SK-N-MC (cell line): ENCODE results near the gene RAET1G.

ENCODE experiments used
- EZH2 ChIP-seq: fragments of 200-600 bp; sonication (generic); IDR thresholded peaks from one replicate; pipeline ENCODE4 v1.6.1; 2017; ENCODE audit warnings: antibody characterized with exemption
- POLR2AphosphoS5 ChIP-seq: IDR thresholded peaks from 2 replicates; pipeline ENCODE4 v1.6.1; 2012; ENCODE audit warnings: mild to moderate bottlenecking, low read depth, low read length, borderline replicate concordance

DNA sequence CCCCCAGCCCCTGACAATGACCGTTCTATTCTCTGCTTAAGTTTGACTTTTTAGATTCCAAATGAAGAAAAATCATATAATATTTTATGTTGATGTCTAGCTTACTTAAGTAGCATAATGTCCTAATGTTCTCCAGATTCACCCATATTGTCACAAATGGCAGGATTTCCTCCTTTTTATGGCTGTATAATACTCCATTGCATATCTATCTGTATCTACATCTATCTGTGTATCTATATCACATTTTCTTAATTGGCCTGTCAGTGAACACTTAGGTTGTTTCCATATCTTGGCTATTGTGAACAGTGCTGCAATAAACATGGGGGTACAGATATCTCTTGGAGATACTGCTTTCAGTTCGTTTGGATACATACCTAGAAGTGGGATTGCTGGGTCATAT is 51.7 kb downstream of the RAET1G start:
- no peak for TF ChIP-seq EZH2
- TF ChIP-seq POLR2AphosphoS5: no peak
